Calu3 (cell line): ENCODE results near the gene MARK3. TPM values are rescaled to one million over a fixed set of nuclear protein-coding genes. Genes with fewer than 3 reads are reported as not detected.

Experiments used
- BruUV-seq: library from RNA; stranded (reverse); fragments of 400-500 nt; replicated peaks from 2 replicates; lab custom pipeline; 2021; lab: Mats Ljungman, UMichigan
- CTCF ChIA-PET: fragments of 300-600 bp; sonication (Branson Sonifier 250); formaldehyde crosslinking; loops from one replicate; lab custom pipeline; 2022; ENCODE audit warnings: antibody characterized with exemption; lab: Charles Lee
- DNase-seq: peaks from one replicate; pipeline ENCODE4 v3.0.0; 2022
- H3K27ac Mint-ChIP-seq: one replicate; pipeline ENCODE4 v1.8.0; 2022; ENCODE audit warnings: mixed read lengths; ENCODE audit not compliant: unreplicated experiment
- H3K27me3 Mint-ChIP-seq: one replicate; pipeline ENCODE4 v1.8.0; 2022; ENCODE audit warnings: mixed read lengths; ENCODE audit not compliant: unreplicated experiment
- H3K36me3 Mint-ChIP-seq: one replicate; pipeline ENCODE4 v1.8.0; 2022; ENCODE audit warnings: mild to moderate bottlenecking, moderate library complexity, mixed read lengths; ENCODE audit not compliant: insufficient read depth, unreplicated experiment
- H3K4me1 Mint-ChIP-seq: one replicate; pipeline ENCODE4 v1.8.0; 2022; ENCODE audit warnings: mild to moderate bottlenecking, low read depth, mixed read lengths; ENCODE audit not compliant: unreplicated experiment
- H3K4me3 Mint-ChIP-seq: one replicate; pipeline ENCODE4 v1.8.0; 2022; ENCODE audit warnings: mild to moderate bottlenecking, low read depth, moderate library complexity, mixed read lengths; ENCODE audit not compliant: unreplicated experiment
- H3K9me3 Mint-ChIP-seq: one replicate; pipeline ENCODE4 v1.8.0; 2022; ENCODE audit warnings: low read depth, mixed read lengths; ENCODE audit not compliant: unreplicated experiment
- intact Hi-C: fragments of 100-400 bp; cut with micrococcal nuclease; formaldehyde crosslinking; loops from one replicate; pipeline ENCODE4 v1.10.0; 2022; ENCODE audit not compliant: unreplicated experiment
- total RNA-seq: library from RNA; stranded (reverse); gene quantifications from 2 replicates; pipeline ENCODE4 v1.2.3, GENCODE V29; 2022
- TF ChIP-seq, protein P1 (sequence below): fragments of 200-600 bp; IDR thresholded peaks from one replicate; pipeline ENCODE4 v1.8.0; 2022; ENCODE audit warnings: antibody characterized with exemption; ENCODE audit not compliant: unreplicated experiment

The MARK3 gene
- total RNA-seq, 1 experiment from 2014 or later: 76.0 TPM

DNA sequence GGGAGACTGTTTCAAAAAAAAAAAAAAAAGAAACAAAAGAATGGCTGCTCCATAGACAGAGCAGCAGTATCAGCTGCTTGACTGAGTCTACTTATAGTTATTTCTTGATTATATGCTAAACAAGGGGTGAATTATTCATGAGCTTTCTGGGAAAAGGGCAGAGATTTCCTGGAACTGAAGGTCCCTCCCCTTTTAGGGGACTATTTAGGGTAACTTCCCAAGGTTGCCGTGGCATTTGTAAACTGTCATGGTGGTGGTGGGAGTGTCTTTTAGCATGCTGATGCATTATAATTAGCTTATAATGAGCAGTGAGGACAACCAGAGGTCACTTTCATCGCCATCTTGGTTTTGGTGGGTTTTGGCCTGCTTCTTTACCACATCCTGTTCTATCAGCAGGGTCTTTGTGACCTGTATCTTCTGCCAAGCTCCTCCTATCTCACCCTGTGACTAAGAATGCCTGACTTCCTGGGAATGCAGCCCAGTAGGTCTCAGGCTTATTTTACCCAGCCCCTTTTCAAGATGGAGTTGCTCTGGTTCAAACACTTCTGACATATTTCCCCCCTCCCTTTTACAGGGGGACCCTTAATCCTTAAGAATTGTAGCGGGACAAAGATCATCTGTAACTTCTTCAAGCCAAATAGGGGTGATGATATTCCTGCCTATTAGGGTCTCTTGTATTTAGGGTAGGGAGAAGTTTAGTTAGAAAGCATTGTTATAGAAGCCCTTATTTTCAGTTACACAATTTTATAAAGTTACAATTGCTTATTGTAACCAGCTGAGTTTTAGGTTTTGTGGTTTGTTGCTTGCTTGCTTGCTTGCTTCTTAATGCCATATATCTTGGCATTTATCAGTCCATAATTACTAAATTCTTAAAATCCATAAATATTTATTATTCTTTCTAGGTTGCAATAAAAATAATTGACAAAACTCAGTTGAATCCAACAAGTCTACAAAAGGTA, 42.5 kb downstream of the MARK3 start:
- CTCF ChIA-PET: no interaction called here

DNA sequence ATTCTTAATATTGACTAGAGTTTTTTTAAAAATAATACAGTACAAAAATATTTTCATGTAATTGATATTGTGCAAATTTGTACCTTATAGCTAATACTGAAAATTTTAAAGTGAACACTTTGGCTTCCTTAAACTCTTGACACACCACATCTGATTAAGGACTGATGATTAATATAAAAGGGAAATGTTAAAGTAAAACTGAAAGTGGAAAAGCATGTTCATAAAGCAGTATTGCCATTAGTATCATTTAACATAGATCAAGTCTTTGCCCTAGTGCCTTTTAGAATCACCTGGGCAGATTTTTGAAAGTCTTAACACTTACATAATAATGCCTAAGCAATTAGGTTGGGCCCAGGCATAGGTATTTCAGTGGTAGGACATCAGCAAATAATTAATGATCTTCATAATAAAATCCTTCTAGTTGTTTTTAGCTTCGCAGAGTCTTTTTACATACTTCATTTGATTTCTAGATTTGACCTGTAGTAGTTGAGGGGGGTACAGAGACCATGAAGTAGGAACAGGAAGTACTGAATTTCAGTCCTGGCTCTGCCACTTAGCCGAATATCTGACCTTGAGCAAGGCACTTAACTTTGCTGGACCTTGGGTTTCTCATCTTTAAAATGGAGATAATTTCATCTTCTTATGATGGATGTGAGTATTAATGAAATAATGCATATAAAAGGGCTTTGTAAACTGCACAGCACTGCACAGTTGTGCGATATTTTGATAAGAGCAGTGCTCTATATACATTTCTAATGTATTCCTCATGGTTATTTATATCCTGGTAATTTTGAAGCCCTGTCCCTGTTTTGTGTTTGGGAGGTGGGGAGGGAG, 43.7 kb downstream of the MARK3 start:
- intact Hi-C loops: loop anchor here (2.0 kb wide), 1 partner anchor 42 kb away; no protein-coding TSS in a partner anchor
- H3K9me3 Mint-ChIP-seq: no peaks in the 10 kb centered on the region
- TSS peak; percentile 10 for BruUV-seq
- H3K36me3 Mint-ChIP-seq: peaks cover 4% of the 10 kb centered on the region
- H3K4me3 Mint-ChIP-seq: no peak overlapping the region
- H3K27me3 Mint-ChIP-seq: no peaks in the 10 kb centered on the region
- DNase-seq: no peak
- TF ChIP-seq, protein P1, sequence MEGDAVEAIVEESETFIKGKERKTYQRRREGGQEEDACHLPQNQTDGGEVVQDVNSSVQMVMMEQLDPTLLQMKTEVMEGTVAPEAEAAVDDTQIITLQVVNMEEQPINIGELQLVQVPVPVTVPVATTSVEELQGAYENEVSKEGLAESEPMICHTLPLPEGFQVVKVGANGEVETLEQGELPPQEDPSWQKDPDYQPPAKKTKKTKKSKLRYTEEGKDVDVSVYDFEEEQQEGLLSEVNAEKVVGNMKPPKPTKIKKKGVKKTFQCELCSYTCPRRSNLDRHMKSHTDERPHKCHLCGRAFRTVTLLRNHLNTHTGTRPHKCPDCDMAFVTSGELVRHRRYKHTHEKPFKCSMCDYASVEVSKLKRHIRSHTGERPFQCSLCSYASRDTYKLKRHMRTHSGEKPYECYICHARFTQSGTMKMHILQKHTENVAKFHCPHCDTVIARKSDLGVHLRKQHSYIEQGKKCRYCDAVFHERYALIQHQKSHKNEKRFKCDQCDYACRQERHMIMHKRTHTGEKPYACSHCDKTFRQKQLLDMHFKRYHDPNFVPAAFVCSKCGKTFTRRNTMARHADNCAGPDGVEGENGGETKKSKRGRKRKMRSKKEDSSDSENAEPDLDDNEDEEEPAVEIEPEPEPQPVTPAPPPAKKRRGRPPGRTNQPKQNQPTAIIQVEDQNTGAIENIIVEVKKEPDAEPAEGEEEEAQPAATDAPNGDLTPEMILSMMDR: no peak
- CTCF ChIA-PET: no interaction called here
- no peak overlapping the region for H3K27ac Mint-ChIP-seq
- H3K4me1 Mint-ChIP-seq: no peaks in the 10 kb centered on the region

More for the DNA sequence above, 42.5 kb downstream of the MARK3 start:
- Mint-ChIP-seq H3K27ac (no peak overlapping the region), H3K9me3 (no peaks in the 10 kb centered on the region), H3K4me1 (no peaks in the 10 kb centered on the region), H3K4me3 (no peak overlapping the region), H3K27me3 (no peaks in the 10 kb centered on the region), H3K36me3 (peaks cover 4% of the 10 kb centered on the region)
- intact Hi-C loops: loop anchor here (2.0 kb wide), 1 partner anchor 43 kb away; no protein-coding TSS in a partner anchor
- TF ChIP-seq, protein P1: no peak
- no TSS peak for BruUV-seq
- no peak for DNase-seq

DNA sequence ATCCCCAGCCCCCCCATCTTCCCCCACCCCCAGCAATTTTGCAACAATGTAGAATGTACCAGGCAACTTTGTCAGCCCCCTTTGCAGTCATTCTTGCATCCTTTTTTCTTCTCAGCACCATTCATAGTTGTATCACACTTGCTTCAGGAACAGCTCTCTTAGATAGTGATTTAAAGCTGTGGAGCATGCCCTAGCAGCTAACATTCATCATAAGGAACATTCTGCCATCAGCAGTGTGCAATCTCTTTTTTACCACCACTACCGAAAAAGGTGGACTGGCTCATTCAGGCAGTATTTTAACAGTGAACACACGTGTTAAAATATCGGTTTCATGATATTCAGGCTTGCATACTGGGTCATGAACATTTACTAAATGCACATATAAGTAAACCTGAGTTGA, 45.1 kb downstream of the MARK3 start:
- no peak for DNase-seq

DNA sequence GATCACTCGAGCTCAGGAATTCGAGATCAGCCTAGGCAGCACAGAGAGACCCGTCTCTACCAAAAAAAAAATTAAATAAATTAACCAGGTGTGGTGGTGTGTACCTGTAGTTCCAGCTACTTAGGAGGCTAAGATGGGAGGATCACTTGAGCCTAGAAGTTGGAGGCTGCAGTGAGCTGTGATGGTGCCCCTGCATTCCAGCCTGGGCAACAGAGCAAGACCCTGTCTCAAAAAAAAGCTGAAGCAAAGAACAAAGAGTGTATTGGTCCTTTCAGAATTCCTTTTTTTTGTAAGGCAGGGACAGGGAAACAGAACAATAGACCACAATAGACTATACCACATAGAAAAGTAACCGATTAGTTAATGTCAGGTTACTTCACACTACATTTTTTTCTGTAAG, 47.4 kb downstream of the MARK3 start:
- H3K27me3 Mint-ChIP-seq: no peaks in the 10 kb centered on the region
- CTCF ChIA-PET: no interaction called here
- H3K36me3 Mint-ChIP-seq: peaks cover 5% of the 10 kb centered on the region
- H3K9me3 Mint-ChIP-seq: no peaks in the 10 kb centered on the region
- intact Hi-C loops: no loop called here
- no peaks in the 10 kb centered on the region for H3K4me1 Mint-ChIP-seq
- TF ChIP-seq, protein P1: no peak
- BruUV-seq: no TSS peak
- no peak for DNase-seq
- H3K27ac Mint-ChIP-seq: no peak overlapping the region
- H3K4me3 Mint-ChIP-seq: no peak overlapping the region

More for the DNA sequence above, 45.1 kb downstream of the MARK3 start:
- H3K27me3 Mint-ChIP-seq: no peaks in the 10 kb centered on the region
- no peak overlapping the region for H3K4me3 Mint-ChIP-seq
- H3K4me1 Mint-ChIP-seq: no peaks in the 10 kb centered on the region
- TF ChIP-seq, protein P1: no peak
- H3K36me3 Mint-ChIP-seq: peaks cover 9% of the 10 kb centered on the region
- no peaks in the 10 kb centered on the region for H3K9me3 Mint-ChIP-seq
- BruUV-seq: no TSS peak
- intact Hi-C loops: no loop called here
- H3K27ac Mint-ChIP-seq: no peak overlapping the region
- CTCF ChIA-PET: no interaction called here
